Erythroblast (primary cell): Measurements from ENCODE around the gene MATCAP1.

Experiments used
- GATA1 ChIP-seq: IDR thresholded peaks from 2 replicates; pipeline ENCODE4 v1.6.1; 2011; ENCODE audit warnings: low read depth, mild to moderate bottlenecking, control low read depth, low read length, moderate library complexity
- POLR2A ChIP-seq: IDR thresholded peaks from 2 replicates; pipeline ENCODE4 v1.6.1; 2011; ENCODE audit warnings: mild to moderate bottlenecking, low read length

- no peak for TF ChIP-seq POLR2A
- no peak for TF ChIP-seq GATA1
These were observed 34.3 kb downstream of the MATCAP1 start for GRCh38 chr16:67149276-67150046.
